ENCODE results near the gene ZNF383.
A peak's percentile ranks its signal among the peaks of the same experiment; 100 is the strongest.
"Not testable (repeated sequence)": the region's sequence is repeated elsewhere in the genome, so short reads cannot be mapped to it uniquely, and the experiment has no call there.

ZNF383 gene

DNA sequence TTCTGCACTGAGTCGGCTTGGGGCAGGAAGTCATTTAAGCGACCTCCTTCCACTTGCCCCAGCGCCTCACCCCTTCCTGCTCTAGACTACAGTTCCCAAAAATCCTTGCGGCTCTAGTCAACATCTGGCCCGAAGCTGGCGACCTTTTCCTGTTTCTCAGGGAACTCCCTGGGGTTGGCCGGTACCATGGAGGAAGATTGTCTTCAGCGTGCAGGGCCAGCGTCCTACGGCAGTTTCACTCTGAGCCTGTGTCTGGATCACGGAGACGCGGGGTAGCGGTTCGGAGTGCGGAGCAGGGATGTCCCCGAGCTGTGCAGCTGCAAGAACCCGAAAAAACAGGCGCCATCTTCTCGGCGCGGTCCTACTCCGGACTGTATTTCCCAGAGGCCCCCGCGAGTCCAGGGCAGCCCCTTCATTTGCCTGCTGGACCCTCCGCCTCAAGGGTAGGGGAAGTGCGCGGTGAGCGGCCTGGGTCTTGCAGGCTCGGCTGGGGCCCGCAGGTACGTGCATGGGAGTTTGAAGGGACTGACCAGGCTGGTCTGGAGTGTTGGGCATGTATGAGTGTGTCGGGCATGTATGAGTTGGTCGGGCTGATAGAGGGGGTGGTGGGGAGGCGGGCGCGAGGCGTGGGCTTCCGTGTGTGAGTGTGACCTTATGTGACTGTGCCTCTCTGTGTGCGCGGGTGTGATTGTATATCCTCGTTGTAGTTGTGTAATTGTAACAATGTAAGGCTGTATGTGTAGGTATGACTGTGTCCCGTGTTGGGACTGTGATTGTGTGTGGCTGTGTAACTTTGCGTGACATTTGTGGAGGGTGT is at the start of gene ZNF383:
Gene ZNF383, plus strand, starts transcription at position 440 of the 817 bp plus-strand sequence. CDS start 12,240 bp downstream, outside the sequence.
- DNase-seq = peak; percentile 92

DNA sequence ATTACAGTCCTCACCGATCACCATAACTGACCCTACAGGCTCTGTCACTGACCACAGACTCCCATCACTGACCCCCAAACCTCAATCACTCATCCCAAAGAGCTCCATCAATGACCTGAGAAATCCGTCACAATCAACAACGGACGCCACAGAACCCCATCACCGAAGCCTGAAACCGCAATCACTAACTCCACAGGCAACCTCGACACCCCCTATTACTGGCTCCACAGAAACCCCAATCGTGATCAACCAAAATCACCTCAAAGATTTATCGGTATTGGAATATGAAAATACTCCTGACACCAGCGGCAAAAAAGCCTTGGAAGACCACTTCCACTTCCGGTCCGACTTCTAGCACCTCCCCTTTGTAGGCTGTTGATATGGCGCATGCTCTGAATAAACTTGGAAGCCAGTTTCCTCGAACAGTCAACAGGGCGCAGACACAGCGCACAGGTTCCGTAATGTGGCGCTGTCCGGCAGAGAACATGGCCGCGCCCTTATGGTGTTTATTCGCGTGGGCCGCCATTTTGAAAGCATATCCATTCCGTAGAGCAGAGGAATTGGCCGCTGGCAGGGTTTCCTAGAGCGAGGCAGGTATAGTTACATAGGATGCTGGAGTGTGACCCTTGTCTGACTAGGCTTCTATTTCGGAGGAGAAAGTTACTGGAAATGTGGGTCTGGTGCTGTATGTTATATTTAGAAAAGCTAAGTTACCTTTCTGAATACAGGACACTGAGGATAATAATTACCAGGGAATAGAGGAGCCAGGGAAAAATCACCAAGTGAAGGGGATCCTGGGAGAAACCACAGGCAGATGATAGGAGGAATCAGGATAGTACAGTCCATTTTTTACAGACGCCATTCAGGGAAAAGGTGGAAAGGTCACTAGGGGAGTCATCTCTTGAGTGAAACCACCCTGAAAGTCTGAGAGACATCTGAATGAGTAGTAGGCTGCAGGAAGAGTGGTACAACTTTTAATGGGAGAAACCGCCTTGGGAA is 45.3 kb upstream of the ZNF383 start, which contains the start of gene ZNF585A:
Gene ZNF585A, minus strand, starts transcription at position 328 of the 999 bp plus-strand sequence. CDS start 2,785 bp downstream, outside the sequence.
- DNase-seq = peak; percentile 89

DNA sequence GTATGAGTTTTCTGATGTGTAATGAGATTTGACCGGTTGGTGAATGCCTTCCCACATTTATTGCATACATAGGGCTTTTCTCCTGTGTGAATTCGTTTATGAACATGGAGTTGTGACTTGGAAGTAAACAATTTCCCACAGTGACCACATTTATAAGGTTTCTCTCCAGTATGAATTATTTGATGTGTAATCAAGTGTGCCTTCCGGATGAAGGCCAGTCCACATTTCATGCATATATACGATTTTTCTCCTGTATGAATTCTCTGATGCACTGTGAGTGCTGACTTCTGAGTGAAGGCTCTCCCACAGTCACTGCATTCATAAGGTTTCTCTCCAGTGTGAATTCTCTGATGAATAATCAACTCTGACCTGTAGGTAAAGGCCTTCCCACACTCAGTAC is 31.9 kb upstream of the ZNF383 start:
- not testable (repeated sequence) for DNase-seq

DNA sequence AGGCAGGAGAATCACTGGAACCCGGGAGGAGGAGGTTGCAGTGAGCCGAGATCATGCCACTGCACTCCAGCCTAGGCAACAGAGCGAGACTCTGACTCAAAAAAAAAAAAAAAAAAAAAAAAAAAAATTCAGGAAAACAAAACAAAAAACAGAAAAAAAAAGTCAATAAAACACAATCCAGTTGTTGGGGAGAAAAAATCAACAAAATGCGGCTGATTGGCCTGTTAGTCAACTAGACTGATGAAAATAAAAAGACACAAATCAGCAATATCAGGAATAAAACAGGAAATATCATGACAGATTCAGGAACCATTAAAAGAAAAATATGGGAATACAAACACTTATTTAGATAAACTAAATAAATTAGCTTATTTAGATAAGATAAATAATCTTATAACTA is 22.8 kb upstream of the ZNF383 start:
- DNase-seq = not testable (repeated sequence)

DNA sequence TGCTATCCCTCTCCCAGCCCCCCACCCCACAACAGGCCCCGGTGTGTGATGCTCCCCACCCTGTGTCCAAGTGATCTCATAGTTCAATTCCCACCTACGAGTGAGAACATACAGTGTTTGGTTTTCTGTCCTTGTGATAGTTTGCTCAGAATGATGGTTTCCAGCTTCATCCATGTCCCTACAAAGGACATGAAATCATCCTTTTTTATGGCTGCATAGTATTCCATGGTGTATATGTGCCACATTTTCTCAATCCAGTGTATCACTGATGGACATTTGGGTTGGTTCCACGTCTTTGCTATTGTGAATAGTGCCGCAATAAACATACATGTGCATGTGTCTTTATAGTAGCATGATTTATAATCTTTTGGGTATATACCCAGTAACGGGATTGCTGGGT is 20.9 kb upstream of the ZNF383 start:
- not testable (repeated sequence) for DNase-seq

DNA sequence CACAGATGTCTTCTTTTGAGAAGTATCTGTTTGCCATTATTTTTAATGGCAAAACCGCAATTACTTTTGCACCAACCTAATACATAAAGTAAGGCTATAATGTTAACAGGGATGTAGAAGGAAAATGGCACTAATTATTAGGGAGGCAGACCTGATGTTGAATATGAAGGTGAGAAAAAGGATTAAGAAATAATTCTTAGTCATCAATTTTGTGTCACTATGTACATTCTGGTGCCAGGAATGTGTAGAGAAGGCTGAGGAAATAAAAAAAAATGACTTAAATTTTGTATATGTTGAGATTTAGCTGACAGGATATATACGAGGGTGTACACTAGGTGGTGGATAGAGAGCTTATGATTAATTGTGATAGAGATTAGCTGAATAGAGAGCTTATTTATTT is 20.2 kb upstream of the ZNF383 start:
- DNase-seq = no peak

DNA sequence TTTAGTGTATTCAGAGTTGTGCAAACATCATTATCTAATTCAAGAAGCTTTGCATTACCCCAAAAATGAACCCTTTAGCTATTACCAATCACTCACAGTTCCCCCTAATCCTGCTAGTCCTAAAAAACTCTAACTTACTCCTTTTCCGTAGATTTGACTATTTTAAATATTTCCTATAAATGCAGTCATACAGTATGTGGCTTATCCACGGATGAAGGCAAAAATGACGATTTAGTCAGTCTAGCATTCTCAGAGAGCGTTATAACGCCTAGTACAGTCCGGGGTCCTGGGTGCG is 587 bp upstream of the ZNF383 start:
- no peak for DNase-seq

DNA sequence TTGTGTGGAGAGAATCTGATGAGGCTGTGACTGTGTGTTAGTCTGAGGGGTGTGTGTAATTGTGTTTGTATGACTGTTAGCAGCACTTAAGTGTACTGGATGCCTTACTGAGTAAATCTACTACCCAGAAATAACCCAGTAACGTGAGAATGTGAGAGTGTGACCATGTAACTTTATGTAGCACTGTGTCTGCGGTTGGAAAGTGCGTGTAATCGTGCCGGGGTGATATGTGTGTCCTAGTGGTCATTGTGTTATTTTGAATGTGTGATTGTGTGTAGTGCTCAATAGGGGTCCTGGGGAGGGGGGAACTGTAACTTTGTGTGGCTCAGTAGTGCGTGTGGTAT is 550 bp downstream of the ZNF383 start:
- no peak for DNase-seq

DNA sequence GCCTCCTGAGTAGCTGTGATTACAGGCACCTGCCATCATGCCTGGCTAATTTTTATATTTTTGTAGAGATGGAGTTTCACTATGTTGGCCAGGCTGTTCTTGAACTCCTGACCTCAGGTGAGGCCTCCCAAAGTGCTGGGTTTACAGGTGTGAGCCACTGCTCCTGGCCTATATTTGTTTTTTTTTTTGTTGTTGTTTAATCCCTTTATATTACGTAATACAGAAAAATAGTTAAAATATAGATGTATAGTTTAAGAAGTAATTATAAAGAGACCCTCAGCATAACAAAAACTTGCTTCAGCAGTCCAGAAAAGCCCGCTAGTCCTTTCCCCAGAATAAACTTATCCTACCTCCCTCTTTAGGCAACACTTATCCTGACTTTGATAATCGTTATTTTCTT is 2.4 kb downstream of the ZNF383 start:
- no peak for DNase-seq

DNA sequence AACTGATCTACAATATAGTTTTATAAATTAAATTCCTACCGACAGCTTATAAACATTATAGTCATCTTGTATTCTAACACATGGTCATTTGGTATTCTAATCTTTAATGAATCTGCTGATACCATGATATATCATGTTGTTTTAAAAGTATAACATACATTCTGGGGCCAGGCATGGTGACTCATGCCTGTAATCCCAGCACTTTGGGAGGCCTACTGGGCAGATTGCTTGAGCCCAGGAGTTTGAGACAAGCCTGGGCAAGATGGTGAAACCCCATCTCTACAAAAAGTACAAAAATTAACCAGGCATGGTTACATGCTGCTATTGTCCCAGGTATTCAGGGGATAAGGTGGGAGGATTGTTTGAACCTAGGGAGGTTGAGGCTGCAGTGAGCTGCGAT is 3.1 kb downstream of the ZNF383 start:
- DNase-seq = no peak

DNA sequence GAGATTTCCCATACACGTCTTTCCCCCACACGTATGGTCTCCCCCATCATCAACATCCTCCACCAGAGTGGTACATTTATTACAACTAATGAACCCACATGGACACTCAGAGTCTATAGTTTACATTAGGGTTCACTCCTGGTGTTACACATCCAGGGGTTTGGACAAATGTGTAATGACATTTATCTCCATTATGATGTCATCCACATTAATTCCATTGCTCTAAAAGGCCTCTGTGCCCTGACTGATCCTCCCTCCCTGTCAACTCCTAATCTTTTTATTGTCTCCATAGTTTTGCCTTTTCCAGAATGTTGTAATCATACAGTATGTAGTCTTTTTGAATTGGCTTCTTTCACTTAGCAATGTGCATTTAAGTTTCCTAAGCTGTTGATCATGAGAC is 8.2 kb downstream of the ZNF383 start:
- no peak for DNase-seq

DNA sequence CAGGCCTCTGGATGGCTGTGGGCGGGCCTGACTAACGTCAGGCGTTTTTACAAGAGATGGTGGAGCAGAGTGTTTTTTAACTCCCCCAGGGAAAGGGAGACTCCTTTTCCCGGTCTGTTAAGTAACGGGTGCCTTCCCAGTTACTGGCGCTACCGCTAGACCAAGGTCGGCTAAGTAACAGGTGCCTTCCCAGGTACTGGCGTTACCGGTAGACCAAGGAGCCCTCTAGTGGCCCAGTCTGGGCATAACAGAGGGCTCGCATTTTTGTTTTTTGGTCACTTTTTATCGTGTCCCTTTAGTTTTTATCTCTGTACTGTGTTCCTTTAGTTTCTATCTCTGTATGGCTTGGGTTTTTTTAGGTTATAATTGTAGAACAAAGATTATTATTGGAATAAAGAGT is 10.0 kb downstream of the ZNF383 start:
- no peak for DNase-seq

DNA sequence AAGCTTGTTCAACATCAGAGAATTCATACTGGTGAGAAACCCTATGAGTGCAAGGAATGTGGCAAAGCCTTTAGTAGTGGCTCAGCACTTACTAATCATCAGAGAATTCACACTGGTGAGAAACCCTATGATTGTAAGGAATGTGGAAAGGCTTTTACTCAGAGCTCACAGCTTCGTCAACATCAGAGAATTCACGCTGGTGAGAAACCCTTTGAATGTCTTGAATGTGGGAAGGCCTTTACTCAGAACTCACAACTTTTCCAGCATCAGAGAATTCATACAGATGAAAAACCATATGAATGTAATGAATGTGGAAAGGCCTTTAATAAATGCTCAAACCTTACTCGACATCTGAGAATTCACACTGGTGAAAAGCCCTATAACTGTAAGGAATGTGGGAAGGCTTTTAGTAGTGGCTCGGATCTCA is 25.2 kb downstream of the ZNF383 start:
- no peak for DNase-seq

DNA sequence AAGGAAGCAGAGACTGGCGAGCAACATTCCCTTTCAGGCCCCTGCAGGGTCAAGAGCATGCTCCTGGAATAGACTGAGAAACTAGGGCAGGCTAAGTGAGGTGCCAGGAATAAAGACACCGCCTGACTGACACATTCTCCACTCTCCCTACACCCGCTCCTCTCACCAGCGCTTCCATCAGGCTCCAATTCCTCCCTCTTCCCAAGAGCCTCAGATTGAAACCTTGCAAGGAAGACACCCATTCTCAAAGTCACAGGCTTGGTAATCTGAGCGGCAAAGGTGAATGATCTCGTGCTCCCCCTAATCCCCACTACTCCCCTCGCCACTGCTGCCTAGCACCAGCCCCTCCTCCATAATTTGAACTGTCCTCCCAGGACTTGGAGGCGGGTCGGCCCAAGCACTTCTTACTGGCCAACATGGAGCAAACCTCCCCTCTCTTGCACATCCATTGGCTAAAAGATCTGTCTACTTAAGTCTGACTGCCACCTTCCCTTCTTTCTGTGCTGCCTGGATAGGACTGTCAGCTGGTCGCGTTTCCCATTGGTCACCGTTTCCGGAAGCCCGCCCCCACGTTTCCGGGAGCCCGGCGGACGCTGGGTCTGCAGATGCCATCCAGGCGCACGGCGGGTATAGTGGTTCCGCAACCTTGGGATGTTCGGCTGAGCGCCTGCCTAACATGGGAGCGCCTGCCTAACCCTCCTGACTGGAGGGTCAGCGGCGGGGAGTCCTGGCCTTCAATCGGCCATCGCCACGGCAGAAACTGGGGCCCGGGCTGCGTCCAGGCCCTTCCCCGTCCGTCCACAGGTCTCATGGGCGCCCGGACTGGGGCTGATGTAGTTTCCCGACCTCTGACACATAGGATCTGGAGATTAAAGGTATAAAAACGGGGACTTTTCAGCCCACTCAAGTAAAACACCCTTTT is 33.6 kb downstream of the ZNF383 start:
- peak; percentile 70 for DNase-seq

DNA sequence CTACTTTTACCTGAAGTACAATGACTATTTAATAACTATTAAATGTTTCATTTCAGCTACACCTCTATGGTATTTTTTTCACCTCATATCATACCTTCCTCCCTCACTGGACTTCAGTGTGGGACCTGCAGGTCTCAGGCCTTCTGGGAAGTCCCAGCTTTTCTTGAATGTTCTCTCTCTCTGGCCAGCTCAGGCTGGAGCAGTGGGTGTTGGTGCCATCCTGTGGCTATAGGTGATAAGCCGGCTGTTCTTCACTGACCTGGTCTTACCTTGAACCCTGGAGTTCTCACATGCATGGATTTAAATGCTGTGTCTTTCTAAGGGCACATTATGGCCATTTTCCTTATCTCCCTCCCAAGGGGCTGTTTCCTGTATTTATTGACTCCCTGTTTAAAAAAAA is 45.0 kb downstream of the ZNF383 start:
- not testable (repeated sequence) for DNase-seq

DNA sequence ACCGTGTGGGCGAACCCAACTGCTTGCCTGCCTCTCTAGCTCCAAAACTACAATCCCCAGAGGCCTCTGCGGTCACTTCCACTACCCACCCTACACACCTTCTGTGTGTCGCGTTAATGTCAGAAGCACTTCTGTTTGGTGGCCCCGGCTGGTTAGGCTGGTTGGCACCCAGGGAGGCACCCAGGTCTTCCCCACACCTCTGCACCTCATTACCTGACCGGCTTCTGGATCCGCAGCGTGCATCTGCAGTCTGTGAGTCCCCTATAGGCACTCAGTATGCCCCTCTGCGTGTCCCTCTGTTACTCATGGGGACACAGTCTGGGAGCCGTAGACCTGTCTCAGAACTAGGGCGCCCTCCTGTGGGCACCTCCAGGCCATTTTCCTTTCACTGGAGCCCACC is 49.0 kb downstream of the ZNF383 start:
- DNase-seq = not testable (repeated sequence)

DNA sequence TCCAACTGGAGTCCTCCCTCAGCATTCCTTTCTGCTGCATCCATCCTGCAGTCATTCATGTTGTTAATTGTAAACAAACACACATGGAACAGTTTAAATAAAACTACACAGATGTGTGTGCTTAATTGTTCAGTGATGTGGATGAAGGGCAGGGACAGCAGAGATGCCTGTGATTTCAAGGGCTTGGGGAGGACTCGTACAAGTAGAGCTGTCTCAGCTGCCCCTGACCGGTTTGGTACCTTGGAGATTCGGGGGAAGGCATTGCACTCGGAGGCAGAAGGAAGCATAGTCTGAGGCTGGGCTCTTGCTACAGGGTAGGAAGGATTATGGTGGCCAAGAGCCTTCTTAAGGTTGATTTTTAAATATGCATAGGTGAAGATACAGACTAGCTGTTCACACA is 49.7 kb downstream of the ZNF383 start:
- not testable (repeated sequence) for DNase-seq

DNA sequence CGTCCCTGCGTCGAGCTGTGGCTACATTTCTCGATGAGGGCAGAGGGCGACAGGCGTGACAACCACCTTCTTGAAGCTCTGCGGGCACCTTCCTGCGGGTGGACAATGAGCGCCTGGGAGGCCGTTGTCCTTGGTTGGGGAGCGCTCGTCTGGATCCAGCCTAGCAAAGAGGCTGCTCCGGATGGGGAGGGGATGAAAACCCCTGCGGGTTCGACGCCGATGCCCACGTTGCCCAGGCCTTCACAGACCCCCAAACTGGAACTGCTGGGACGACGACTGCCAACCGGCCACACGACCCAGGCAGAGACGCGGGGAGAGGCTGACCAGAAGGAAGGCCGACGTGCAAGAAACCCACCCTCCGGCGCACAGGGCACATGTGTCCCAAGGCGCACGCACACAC is 62.6 kb downstream of the ZNF383 start:
- DNase-seq = not testable (repeated sequence)

DNA sequence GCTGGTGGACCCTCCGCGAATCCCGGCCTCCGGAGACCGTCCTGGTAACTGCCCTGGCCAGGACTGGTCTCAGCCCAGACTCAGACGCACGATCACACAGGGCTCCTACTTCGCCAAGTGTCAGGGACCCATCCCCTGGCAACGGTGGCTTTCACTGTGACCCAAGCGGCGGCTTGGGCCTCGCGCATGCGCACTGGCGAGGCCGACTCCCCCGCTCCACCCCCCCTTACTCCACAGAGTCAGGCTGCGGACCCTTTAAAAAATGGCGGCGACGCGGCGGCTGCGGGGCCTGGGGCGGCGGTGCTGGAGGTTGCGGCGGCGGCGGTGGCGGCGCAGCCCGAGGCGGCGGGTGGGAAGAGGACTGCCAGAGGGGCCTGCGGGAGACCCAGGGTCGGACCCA is 66.0 kb downstream of the ZNF383 start:
- DNase-seq = not testable (repeated sequence)

DNA sequence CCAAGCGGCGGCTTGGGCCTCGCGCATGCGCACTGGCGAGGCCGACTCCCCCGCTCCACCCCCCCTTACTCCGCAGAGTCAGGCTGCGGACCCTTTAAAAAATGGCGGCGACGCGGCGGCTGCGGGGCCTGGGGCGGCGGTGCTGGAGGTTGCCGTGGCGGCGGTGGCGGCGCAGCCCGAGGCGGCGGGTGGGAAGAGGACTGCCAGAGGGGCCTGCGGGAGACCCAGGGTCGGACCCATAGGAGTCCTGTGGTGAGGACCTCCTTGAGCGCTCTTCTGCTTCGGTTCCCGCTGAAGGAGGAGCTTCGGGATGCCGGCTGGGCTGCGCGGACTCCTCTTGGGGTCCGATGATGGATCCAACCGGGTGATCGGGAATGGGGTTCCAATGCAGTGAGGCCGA is 71.2 kb downstream of the ZNF383 start:
- DNase-seq = not testable (repeated sequence)

DNA sequence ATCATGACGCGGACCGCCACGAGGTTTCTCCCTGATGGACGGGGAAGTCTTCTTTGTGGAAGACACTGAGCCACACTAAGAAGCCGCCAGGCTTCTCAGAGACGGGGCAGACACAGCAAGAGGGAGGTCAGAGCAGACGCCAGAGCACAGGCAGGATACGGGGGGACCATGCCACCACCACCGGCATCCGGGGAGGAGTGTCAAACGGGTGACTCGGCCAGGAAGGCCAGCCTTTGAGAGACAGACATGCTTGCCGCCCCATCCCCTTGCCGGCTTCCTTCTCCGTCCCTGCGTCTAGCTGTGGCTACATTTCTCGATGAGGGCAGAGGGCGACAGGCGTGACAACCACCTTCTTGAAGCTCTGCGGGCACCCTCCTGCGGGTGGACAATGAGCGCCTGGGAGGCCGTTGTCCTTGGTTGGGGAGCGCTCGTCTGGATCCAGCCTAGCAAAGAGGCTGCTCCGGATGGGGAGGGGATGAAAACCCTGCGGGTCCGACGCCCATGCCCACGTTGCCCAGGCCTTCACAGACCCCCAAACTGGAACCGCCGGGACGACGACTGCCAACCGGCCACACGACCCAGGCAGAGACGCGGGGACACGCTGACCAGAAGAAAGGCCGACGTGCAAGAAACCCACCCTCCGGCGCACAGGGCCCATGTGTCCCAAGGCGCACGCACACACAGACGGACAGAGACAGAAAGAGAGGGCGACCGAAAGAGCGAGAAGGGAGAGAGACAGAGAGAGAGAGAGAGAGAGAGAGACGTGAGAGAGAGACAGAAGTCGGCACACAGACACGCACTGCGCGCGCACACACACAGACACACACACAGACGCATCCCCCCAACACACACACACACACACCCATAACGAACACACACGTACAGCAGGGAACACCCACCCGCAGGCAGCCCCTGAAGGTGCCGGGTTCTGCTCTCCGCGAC is 75.3 kb downstream of the ZNF383 start:
- not testable (repeated sequence) for DNase-seq

All from NCI-H1694 treated with DMSO at 0.1 percent for 48 hours (cell line).